ENCODE results near the gene PGLYRP2. TPM values are rescaled to one million over a fixed set of nuclear protein-coding genes. Genes with fewer than 3 reads are reported as not detected.

PGLYRP2 gene
- total and polyA plus RNA-seq, 2 donors (not counting 3 experiments of a cell fraction or from before 2014, with no cell fraction given): 0.03 to 0.18 TPM

GRCh38 chr19:15468675-15469512 is 10.4 kb downstream of the PGLYRP2 start:
- no TSS peak for BruUV-seq (replicated peaks)
- POLR2A ChIA-PET: no interaction called here
- no peaks in the 10 kb centered on the region for H3K79me2 ChIP-seq (ENCODE audit: control insufficient read depth, insufficient read depth, low read length)
- H3K9ac ChIP-seq (replicated peaks; ENCODE audit: extremely low read depth, insufficient read depth, low read length): no peak overlapping the region
- FAIRE-seq: no peak
- TF ChIP-seq CTCF (IDR thresholded peaks at IDR 0.05; ENCODE audit: extremely low read depth in 1 of 2, insufficient read depth in 1 of 2, low read depth in 1 of 2, low read length in 2 of 2): no peak
- no peak for TF ChIP-seq MAX (IDR thresholded peaks at IDR 0.05; ENCODE audit: insufficient read depth, insufficient read length)
- TF ChIP-seq POLR2AphosphoS5 (IDR thresholded peaks at IDR 0.05; ENCODE audit: insufficient read depth, low read depth, low read length): no peak
- no peak for TF ChIP-seq EZH2 (IDR thresholded peaks at IDR 0.05; ENCODE audit: borderline replicate concordance, low read depth, low read length, severe bottlenecking)
- no peak for TF ChIP-seq FOS (IDR thresholded peaks at IDR 0.05; ENCODE audit: borderline replicate concordance, insufficient read depth, low read length)
- no peak for TF ChIP-seq MYC (IDR thresholded peaks at IDR 0.05; ENCODE audit: low read depth, low read length)
- no peak for TF ChIP-seq JUN (IDR thresholded peaks at IDR 0.05; ENCODE audit: borderline replicate concordance, insufficient read depth, insufficient read length, low read depth)
- no peak for TF ChIP-seq POLR2A (IDR thresholded peaks at IDR 0.05; ENCODE audit: low read depth, low read length)
- no peak for TF ChIP-seq GATA2 (IDR thresholded peaks at IDR 0.05; ENCODE audit: insufficient read depth, insufficient read length, low read depth, low read length)
- no peak overlapping the region for H3K4me2 ChIP-seq (ENCODE audit: insufficient read depth, low read length)
- no peak overlapping the region for H3K4me3 ChIP-seq (replicated peaks in 1 of 3; ENCODE audit: insufficient read depth in 1 of 3, low read depth in 1 of 3, low read length in 3 of 3)
- peak overlapping the region; percentile 85 for H2AFZ ChIP-seq (ENCODE audit: low read depth, low read length)
- H4K20me1 ChIP-seq (replicated peaks; ENCODE audit: control insufficient read depth, extremely low read depth, insufficient read depth, low read length): no peaks in the 10 kb centered on the region
- CTCF ChIA-PET: interaction anchor here (1.1 to 4.2 kb wide), 3 partner anchors 14 to 87 kb away, joined by 4 to 29 read pairs (median 10); no protein-coding TSS in a partner anchor
- DNase-seq (ENCODE audit: low read depth, low spot score): peak; percentile 49
- H3K9me3 ChIP-seq (replicated peaks; ENCODE audit: control insufficient read depth, insufficient read depth, low read length): no peaks in the 10 kb centered on the region
- intact Hi-C loops (cut with micrococcal nuclease) (loop anchor here (5.0 kb wide), 1 partner anchor 88 kb away; no protein-coding TSS in a partner anchor), dilution Hi-C loops (cut with MboI; ENCODE audit: extremely low pct_ligation_motif_present, low sequenced_read_pairs) (no loop called here)
- H3K27me3 ChIP-seq (ENCODE audit: control insufficient read depth in 2 of 2, insufficient read depth in 2 of 2, low read length in 2 of 2): peaks cover 0 to 4% of the 10 kb centered on the region in 2 experiments
- no peaks in the 10 kb centered on the region for H3K36me3 ChIP-seq (ENCODE audit: control insufficient read depth in 2 of 2, extremely low read depth in 1 of 2, insufficient read depth in 2 of 2, low read length in 2 of 2)
- H3K4me1 ChIP-seq (ENCODE audit: control insufficient read depth, extremely low read depth, insufficient read depth, low read length): peaks cover 34% of the 10 kb centered on the region
- H3K9me1 ChIP-seq (replicated peaks; ENCODE audit: control insufficient read depth, extremely low read depth, insufficient read depth, low read length): no peaks in the 10 kb centered on the region
- no peak overlapping the region for H3K27ac ChIP-seq (ENCODE audit: insufficient read depth, low read depth, low read length)
